Stimulated activated CD8-positive, alpha-beta memory T cell treated with anti-CD3 and anti-CD28 coated beads, Interleukin-15, amount 100 ng/mL, for 4 hours (primary cell): Measurements from ENCODE around the gene ITPKB.
"Not testable (repeated sequence)": the region's sequence is repeated elsewhere in the genome, so short reads cannot be mapped to it uniquely, and the experiment has no call there.

Experiments used
- DNase-seq, 2 donors: peaks; one replicate each; pipeline ENCODE4 v3.0.0-alpha.2; 2020; ENCODE audit warnings: low read depth in 2 of 2

Gene ITPKB

GRCh38 chr1:226730836-226731235, 8.2 kb downstream of the ITPKB start:
- DNase-seq = no peak

GRCh38 chr1:226730071-226730470, 9.0 kb downstream of the ITPKB start:
- DNase-seq = no peak

- no peak for DNase-seq
These were observed 10.6 kb downstream of the ITPKB start for GRCh38 chr1:226728448-226728847.

- no peak for DNase-seq
These were observed 13.2 kb downstream of the ITPKB start for GRCh38 chr1:226725897-226726267.

- no peak for DNase-seq
These were observed 15.2 kb downstream of the ITPKB start for GRCh38 chr1:226723657-226724532.

- DNase-seq = no peak
These were observed 16.0 kb downstream of the ITPKB start for GRCh38 chr1:226722901-226723656.

GRCh38 chr1:226722240-226722900, 16.7 kb downstream of the ITPKB start:
- no peak for DNase-seq

- DNase-seq = not testable (repeated sequence)
These were observed 18.5 kb downstream of the ITPKB start for GRCh38 chr1:226720574-226720973.

GRCh38 chr1:226719596-226720387, 19.3 kb downstream of the ITPKB start:
- DNase-seq = no peak

GRCh38 chr1:226717256-226717909, 21.7 kb downstream of the ITPKB start:
- DNase-seq = no peak

- DNase-seq = no peak
These were observed 22.5 kb downstream of the ITPKB start for GRCh38 chr1:226716577-226716976.

- no peak for DNase-seq
These were observed 24.9 kb downstream of the ITPKB start for GRCh38 chr1:226714148-226714547.

- DNase-seq = no peak
These were observed 26.2 kb downstream of the ITPKB start for GRCh38 chr1:226712742-226713419.

- no peak for DNase-seq
These were observed 26.9 kb downstream of the ITPKB start for GRCh38 chr1:226711976-226712741.

GRCh38 chr1:226710501-226710900, 28.6 kb downstream of the ITPKB start:
- DNase-seq = no peak

- no peak for DNase-seq
These were observed 29.1 kb downstream of the ITPKB start for GRCh38 chr1:226709953-226710352.

- no peak for DNase-seq
These were observed 30.1 kb downstream of the ITPKB start for GRCh38 chr1:226708967-226709396.

- DNase-seq = no peak
These were observed 30.7 kb downstream of the ITPKB start for GRCh38 chr1:226708342-226708780.

GRCh38 chr1:226706684-226707083, 32.4 kb downstream of the ITPKB start:
- no peak for DNase-seq
